NCI-H128 (cell line): ENCODE data around the gene NLRP11.

ENCODE experiments used
- DNase-seq: peaks from one replicate; lab custom pipeline; 2025; ENCODE audit not compliant: unreplicated experiment; lab: John Stamatoyannopoulos, UW

NLRP11 gene

DNA sequence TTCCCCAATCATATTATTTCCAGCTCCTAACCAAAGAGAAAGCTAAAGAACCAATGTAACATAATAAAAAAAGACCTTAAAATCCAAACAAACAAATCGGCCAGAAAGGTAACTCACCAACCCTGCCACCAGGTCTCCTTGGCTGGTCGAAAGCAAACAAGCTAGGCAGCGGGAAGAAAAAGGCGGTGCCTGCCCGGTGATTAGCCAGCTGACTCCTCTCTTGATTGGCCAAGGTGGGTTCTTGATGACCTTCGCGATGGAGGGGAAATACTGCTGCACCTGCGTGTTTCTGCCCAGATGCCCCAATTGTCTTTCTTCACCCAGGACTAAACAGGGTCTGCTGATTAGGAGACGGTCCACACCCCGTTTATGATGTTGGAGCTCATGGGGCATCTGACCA is at the start of gene NLRP11:
NLRP11 (minus strand) TSS at position 154 of the 400 bp plus-strand sequence. CDS start 13,825 bp downstream, outside the sequence.
- no peak for DNase-seq

- no peak for DNase-seq
These were observed 45.4 kb upstream of the NLRP11 start for GRCh38 chr19:55877211-55877610.

DNA sequence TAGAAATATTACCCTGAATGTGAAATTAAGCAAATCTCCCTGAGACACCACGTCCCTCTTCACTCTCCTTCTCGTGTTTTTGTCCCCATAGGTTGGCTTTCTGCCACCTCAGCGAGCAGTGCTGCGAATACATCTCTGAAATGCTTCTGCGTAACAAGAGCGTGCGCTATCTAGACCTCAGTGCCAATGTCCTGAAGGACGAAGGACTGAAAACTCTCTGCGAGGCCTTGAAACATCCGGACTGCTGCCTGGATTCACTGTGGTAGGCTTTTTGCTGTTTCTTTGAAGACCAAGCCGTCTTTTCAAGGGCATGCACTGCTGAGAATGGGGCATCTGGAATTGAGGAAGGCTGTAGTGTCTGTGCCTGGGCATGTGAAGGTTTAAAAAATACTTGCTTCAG is 38.9 kb upstream of the NLRP11 start:
- no peak for DNase-seq

GRCh38 chr19:55867101-55867500 is 35.3 kb upstream of the NLRP11 start:
- no peak for DNase-seq

- DNase-seq, result no peak
These were observed 34.7 kb upstream of the NLRP11 start for GRCh38 chr19:55866521-55866920.

DNA sequence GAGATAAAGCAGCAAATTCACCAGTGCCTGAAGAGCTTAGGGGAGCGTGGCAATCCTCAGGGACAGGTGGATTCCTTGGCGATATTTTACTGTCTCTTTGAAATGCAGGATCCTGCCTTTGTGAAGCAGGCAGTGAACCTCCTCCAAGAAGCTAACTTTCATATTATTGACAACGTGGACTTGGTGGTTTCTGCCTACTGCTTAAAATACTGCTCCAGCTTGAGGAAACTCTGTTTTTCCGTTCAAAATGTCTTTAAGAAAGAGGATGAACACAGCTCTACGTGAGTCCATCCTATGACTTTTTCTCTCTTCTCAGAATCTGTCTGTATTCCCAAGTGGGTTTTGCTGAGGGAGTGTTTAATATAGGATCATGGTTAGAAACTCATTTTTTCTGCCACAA is 27.2 kb upstream of the NLRP11 start:
- DNase-seq, result no peak

- DNase-seq, result no peak
These were observed 26.6 kb upstream of the NLRP11 start for GRCh38 chr19:55858401-55858800.

GRCh38 chr19:55857974-55858373 is 26.2 kb upstream of the NLRP11 start:
- DNase-seq, result no peak

DNA sequence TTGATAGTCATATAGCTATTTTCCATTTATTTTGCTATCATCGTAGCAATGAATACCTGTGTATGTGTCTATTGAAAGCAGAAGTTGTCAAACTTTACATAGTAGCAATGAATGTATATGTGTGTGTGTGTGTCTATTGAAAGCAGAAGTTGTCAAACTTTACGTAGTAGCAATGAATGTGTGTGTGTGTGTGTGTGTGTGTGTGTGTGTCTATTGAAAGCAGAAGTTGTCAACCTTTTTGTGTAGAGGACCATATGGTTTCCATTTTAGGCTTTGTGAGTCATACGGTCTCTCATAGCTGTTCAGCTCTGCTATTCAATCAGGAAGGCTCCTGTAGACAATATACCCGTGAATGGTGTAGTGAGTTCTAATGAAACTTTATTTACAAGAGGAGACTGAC is 25.4 kb upstream of the NLRP11 start:
- no peak for DNase-seq

DNA sequence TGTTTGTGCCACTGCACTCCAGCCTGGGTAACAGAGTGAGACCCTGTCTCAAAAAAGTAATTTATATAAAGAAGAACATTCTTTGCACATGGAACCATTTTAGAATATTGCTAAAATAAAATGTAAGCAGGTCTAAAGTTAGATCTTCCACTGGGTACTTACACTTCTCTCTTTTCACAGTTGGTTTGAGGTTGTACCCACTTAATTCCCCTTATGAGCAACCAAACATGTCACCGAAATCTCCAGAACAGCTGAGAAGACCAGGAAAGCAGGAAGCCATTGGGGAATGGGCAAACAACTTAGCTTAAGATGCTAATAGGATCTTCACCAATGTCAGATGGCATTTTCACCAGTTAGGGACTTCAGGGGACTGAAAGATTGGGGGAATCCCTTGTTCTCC is 23.4 kb upstream of the NLRP11 start:
- no peak for DNase-seq

- DNase-seq, result no peak
These were observed 7.1 kb upstream of the NLRP11 start for GRCh38 chr19:55838906-55839305.

- no peak for DNase-seq
These were observed 6.5 kb upstream of the NLRP11 start for GRCh38 chr19:55838251-55838650.

- DNase-seq, result no peak
These were observed 4.5 kb upstream of the NLRP11 start, which contains the start of gene NLRP4 for GRCh38 chr19:55836340-55836739. NLRP4 (plus strand) TSS chr19:55836540; CDS start chr19:55852081, 15,541 bp downstream.

DNA sequence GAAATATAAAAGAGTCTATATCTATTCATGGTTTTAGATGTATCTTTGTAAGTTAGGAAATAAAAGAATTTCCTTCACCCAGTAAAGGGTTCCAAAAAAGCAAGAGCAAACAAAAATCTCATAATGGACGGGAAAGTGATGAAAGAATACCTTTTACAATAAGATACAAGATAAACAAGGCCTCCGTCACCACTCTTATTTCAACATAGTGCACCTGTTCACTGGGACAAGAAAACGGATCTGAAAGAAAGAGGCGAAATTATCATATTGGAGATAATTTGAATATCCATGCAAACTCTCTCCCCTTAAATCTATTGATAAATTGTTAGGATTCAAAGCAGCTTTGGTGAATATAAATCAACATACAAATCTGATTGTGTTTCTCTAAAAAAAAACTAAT is 877 bp upstream of the NLRP11 start:
- no peak for DNase-seq

GRCh38 chr19:55830656-55831055 is 1.1 kb downstream of the NLRP11 start:
- no peak for DNase-seq

DNA sequence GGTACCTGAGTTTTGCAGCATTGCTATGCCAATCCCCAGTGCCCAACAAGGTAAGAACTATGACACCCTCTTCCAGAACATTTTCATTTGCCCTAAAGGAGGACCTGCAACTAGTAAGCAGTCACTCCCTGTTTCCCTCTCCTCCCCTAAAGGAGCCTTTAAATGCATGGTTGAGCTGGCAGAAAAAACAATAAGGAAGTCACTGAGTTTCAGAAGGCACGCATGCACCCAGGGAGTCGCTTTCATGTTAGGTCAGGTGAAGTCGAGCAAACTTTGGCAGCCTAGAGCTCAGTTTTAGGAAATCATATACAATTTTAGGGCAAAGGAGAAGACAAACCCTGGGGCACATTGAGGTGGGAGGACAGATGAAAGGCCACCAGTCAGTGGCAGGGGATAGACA is 11.8 kb downstream of the NLRP11 start:
- no peak for DNase-seq

GRCh38 chr19:55813906-55814305 is 17.9 kb downstream of the NLRP11 start:
- no peak for DNase-seq

DNA sequence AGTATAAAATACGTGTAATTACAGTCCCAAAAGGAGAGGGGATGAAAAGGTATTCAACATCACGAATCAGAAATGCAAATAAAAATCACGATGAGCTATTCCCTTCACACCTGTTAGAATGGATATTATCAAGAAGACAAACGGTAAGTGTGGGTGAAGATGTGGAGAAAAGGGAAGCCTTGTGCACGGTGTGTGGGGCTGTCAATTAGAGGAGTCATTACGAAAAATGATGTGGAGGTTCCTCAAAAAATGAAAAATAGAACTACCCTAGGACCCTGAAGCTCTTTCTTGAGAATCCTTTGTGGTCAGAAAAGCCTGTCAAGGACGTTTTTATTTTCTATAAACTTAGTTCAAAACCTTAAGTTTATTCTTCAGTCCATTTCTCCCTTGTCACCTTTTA is 19.4 kb downstream of the NLRP11 start:
- DNase-seq, result no peak

DNA sequence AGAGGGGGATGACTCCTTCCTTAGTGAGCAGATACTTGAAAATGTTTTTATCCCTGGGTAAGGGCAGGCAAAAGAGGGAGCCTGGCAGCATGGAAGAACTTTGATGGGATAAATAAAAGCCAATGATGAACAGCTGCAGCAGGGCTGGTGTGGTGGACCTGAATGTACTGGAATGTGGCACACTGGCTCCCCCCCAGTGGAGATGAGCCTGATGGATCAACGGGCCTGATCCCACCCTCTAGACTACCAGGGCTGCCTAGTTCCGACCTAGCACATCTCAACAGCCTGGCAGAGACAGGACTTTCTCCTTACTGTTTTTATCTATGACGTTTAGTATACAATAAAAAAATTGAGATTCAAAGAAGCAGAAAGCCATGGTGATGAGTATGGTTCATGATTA is 20.5 kb downstream of the NLRP11 start:
- DNase-seq, result no peak

DNA sequence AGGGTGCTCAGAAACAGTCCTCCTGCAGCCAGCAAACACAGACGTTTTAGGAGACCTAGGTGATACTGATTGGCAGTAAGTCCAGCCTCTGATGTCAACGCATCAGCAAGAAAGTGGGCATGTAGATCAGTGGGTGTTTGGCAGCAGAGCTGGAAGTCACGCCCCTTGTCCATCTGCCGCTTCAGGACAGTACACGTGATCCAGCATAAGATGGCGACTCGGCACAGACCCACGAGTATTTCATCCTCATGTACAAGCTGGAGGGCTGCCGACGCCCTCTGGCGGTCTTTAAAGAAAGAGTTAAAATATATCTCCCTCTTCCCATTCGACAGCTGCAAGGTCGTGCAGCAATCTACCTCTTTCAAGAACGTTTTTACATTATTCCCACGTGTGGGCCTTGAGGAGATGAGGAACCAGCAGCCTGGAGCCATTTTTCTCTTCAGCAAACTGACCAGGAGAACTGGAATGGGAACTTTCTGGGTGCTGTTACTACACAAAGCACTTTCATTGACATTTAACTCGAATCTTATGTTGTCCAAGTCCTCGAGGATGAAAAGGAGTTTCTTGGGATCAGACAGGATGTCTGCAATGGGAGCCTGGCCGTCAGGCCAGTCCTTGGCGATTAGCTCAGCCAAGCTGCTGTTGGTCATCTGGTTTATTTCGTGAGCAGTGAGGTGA is 22.3 kb downstream of the NLRP11 start:
- DNase-seq, result no peak

DNA sequence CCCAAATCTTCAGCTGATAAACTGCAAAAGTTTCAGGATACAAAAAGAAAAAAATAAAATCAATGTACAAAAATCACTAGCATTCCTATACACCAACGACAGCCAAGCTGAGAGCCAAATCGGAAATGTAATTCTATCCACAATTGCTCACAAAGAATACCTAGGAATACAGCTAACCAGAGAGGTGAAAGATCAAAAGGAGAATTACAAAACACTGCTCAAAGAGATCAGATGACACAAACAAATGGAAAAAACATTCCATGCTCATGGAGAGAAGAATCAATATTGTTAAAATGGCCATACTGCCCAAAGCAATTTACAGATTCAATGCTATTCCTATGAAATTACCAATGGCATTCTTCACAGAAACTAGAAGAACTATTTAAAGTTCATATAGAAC is 29.5 kb downstream of the NLRP11 start:
- DNase-seq, result no peak

DNA sequence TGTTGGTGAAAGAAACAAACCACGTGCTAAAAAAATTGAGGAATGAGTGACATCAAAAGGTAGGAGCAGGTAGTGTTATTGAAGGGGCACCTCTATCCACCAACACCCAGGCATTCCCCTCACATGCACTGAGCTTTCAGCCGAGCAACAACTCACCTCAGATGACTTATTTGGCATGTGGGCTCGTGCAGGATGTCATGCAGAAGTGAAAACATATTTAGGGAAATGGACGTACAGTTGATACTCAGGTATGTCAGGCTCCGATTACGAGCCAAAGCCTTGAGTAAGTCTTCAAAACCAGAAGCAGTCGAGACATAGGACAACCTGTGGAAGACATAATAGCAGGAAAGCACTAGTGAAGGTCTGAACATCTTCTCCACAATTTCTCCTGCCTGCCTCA is 30.4 kb downstream of the NLRP11 start:
- no peak for DNase-seq

GRCh38 chr19:55795021-55795420 is 36.8 kb downstream of the NLRP11 start:
- no peak for DNase-seq
